A549 (cell line): Measurements from ENCODE around the gene SMYD1. TPM values are rescaled to one million over a fixed set of nuclear protein-coding genes. Genes with fewer than 3 reads are reported as not detected.

ENCODE experiments used
- ATAC-seq, 2 experiments: fragments of 200-7000 bp in 1 of 2; fragments of >200 bp in 1 of 2; cut with Nextera tagmentation in 1 of 2; cut with Tn5 transposase in 1 of 2; 3 replicates each; pipeline versions ENCODE4 v1.8.0 to v1.9.1; 2018 to 2020; ENCODE audit warnings: mild to moderate bottlenecking in 1 of 2, moderate library complexity in 1 of 2
- CTCF ChIA-PET: fragments of 300-600 bp; sonication (Branson Sonifier 250); formaldehyde crosslinking; extraction: SDS; loops from one replicate; lab custom pipeline; 2021; ENCODE audit warnings: antibody characterized with exemption, inconsistent platforms; lab: Yijun Ruan, JAX
- POLR2A ChIA-PET: fragments of 350-600 bp; formaldehyde crosslinking; extraction: SDS; loops from one replicate; lab custom pipeline; 2021; ENCODE audit warnings: antibody characterized with exemption, inconsistent platforms; lab: Yijun Ruan, JAX
- DNase-seq, 2 experiments: peaks; one replicate each; pipeline versions ENCODE4 v3.0.0 to v3.0.0-alpha.2; 2011 to 2016; ENCODE audit warnings: low read depth in 1 of 2, low spot score in 1 of 2
- FAIRE-seq: peaks from 2 replicates; lab custom pipeline; 2011; peaks lifted over from hg19 to GRCh38; lab: Jason Lieb, UNC
- H3K27ac ChIP-seq, 2 experiments: fragments of >200 bp; sonication (Bioruptor Twin); formaldehyde crosslinking; 3 replicates each; pipeline ENCODE4 v1.5.1; 2016 to 2017
- H3K4me1 ChIP-seq: fragments of >200 bp; sonication (Bioruptor Twin); formaldehyde crosslinking; 3 replicates; pipeline ENCODE4 v1.6.1; 2016
- H3K4me2 ChIP-seq: fragments of >200 bp; sonication (Bioruptor Twin); formaldehyde crosslinking; 3 replicates; pipeline ENCODE4 v1.6.1; 2016
- H3K4me3 ChIP-seq: fragments of >200 bp; sonication (Bioruptor Twin); formaldehyde crosslinking; 3 replicates; pipeline ENCODE4 v1.5.1; 2016
- H3K9me3 ChIP-seq: fragments of >200 bp; sonication (Bioruptor Twin); formaldehyde crosslinking; 3 replicates; pipeline ENCODE4 v1.6.1; 2016
- BHLHE40 ChIP-seq: IDR thresholded peaks from 2 replicates; pipeline ENCODE4 v1.6.1; 2012; ENCODE audit warnings: low read depth, low read length, inconsistent platforms
- CEBPB ChIP-seq, 2 experiments: fragments of >200 bp in 1 of 2; sonication (Bioruptor Twin) in 1 of 2; formaldehyde crosslinking in 1 of 2; IDR thresholded peaks; 2 replicates each; pipeline ENCODE4 v1.6.1; 2012 to 2016
- EHF ChIP-seq: fragments of 250-450 bp; sonication (Bioruptor Pico); IDR thresholded peaks from 2 replicates; pipeline ENCODE4 v1.5.0; 2020; ENCODE audit warnings: mild to moderate bottlenecking
- ESRRA ChIP-seq: fragments of 150-350 bp; IDR thresholded peaks from 2 replicates; pipeline ENCODE4 v1.6.1; 2014; ENCODE audit warnings: mild to moderate bottlenecking, low read length, borderline replicate concordance
- FOXS1 ChIP-seq: fragments of 250-450 bp; sonication (Bioruptor Pico); IDR thresholded peaks from 2 replicates; pipeline ENCODE4 v1.5.0; 2020; ENCODE audit warnings: mild to moderate bottlenecking, moderate library complexity
- HDAC2 ChIP-seq: fragments of 200-600 bp; sonication (generic); IDR thresholded peaks from 2 replicates; pipeline ENCODE4 v1.6.1; 2016
- HOXA7 ChIP-seq: fragments of 250-450 bp; sonication (Bioruptor Pico); IDR thresholded peaks from 2 replicates; pipeline ENCODE4 v1.5.0; 2020; ENCODE audit warnings: mild to moderate bottlenecking, moderate library complexity
- JUN ChIP-seq, 2 experiments: fragments of >200 bp; sonication (Bioruptor Twin); formaldehyde crosslinking; IDR thresholded peaks; 2 replicates in 1 of 2; 3 replicates in 1 of 2; pipeline ENCODE4 v1.6.1; 2016 to 2017
- MYC ChIP-seq: IDR thresholded peaks from 2 replicates; pipeline ENCODE4 v1.6.1; 2012; ENCODE audit warnings: mild to moderate bottlenecking, inconsistent platforms, low read length, improper control_type of control experiment, borderline replicate concordance
- NPAS2 ChIP-seq: fragments of 250-450 bp; sonication (Bioruptor Pico); IDR thresholded peaks from 2 replicates; pipeline ENCODE4 v1.8.0; 2022; ENCODE audit warnings: mild to moderate bottlenecking, moderate library complexity, borderline replicate concordance
- NR3C1 ChIP-seq: fragments of >200 bp; sonication (Bioruptor Twin); formaldehyde crosslinking; IDR thresholded peaks from 3 replicates; pipeline ENCODE4 v1.6.1; 2017
- RAD21 ChIP-seq, 2 experiments: fragments of >200 bp in 1 of 2; sonication (Bioruptor Twin) in 1 of 2; formaldehyde crosslinking in 1 of 2; IDR thresholded peaks in 1 of 2; conservative IDR thresholded peaks in 1 of 2; 2 replicates in 1 of 2; 3 replicates in 1 of 2; pipeline ENCODE4 v1.6.1; 2012 to 2018; ENCODE audit warnings: inconsistent platforms in 1 of 2
- RARB ChIP-seq: fragments of 250-450 bp; sonication (Bioruptor Pico); IDR thresholded peaks from 2 replicates; pipeline ENCODE4 v1.8.0; 2021; ENCODE audit warnings: mild to moderate bottlenecking, moderate library complexity
- RNF2 ChIP-seq: fragments of 200-600 bp; sonication (generic); IDR thresholded peaks from 2 replicates; pipeline ENCODE4 v1.6.1; 2016; ENCODE audit warnings: low read depth, mild to moderate bottlenecking, antibody characterized with exemption, moderate library complexity, borderline replicate concordance
- SMC3 ChIP-seq: fragments of >200 bp; sonication (Bioruptor Twin); formaldehyde crosslinking; IDR thresholded peaks from 3 replicates; pipeline ENCODE4 v1.6.1; 2018; ENCODE audit warnings: inconsistent platforms
- ZC3H11A ChIP-seq: fragments of 450-650 bp; IDR thresholded peaks from 2 replicates; pipeline ENCODE4 v1.6.1; 2014; ENCODE audit warnings: antibody characterized with exemption, mild to moderate bottlenecking
- WGBS: methylation state at CpG from one replicate; pipeline ENCODE4 v1.1.6; 2017; ENCODE audit errors: missing lambda C conversion rate; 5-methylcytosine and 5-hydroxymethylcytosine counted together
- polyA plus RNA-seq, 4 experiments: library from polyadenylated mRNA; depleted of rRNA in 3 of 4; stranded (reverse); fragments of >200 nt; fragmentation: RNase III in 1 of 4; extraction: RNeasy Plus Mini Kit Qiagen cat#74134 plus additional on column Dnase treatment in 1 of 4; gene quantifications; 2 replicates in 3 of 4; 3 replicates in 1 of 4; pipeline ENCODE4 v1.2.3, GENCODE V29; 2011 to 2017
- TF ChIP-seq, protein P1 (sequence below): fragments of >200 bp; sonication (Bioruptor Twin); formaldehyde crosslinking; IDR thresholded peaks from 2 replicates; pipeline ENCODE4 v1.6.1; 2016
- TF ChIP-seq, protein P2 (sequence below): fragments of >200 bp; sonication (Bioruptor Twin); formaldehyde crosslinking; IDR thresholded peaks from 3 replicates; pipeline ENCODE4 v1.5.1; 2016
- TF ChIP-seq, protein P3 (sequence below): IDR thresholded peaks from 2 replicates; pipeline ENCODE4 v1.6.1; 2012; ENCODE audit warnings: low read depth, borderline replicate concordance
- TF ChIP-seq, protein P4 (sequence below): fragments of 450-650 bp; IDR thresholded peaks from 2 replicates; pipeline ENCODE4 v1.6.1; 2014; ENCODE audit warnings: antibody characterized with exemption
- TF ChIP-seq, protein P5 (sequence below): fragments of 150-350 bp; IDR thresholded peaks from 2 replicates; pipeline ENCODE4 v1.6.1; 2014; ENCODE audit warnings: low read depth, mild to moderate bottlenecking, low read length
- TF ChIP-seq, protein P6 (sequence below): IDR thresholded peaks from 2 replicates; pipeline ENCODE4 v1.6.1; 2012
- TF ChIP-seq, protein P7 (sequence below): fragments of 200-600 bp; sonication (generic); IDR thresholded peaks from 2 replicates; pipeline ENCODE4 v1.6.1; 2016; ENCODE audit warnings: antibody characterized with exemption, mild to moderate bottlenecking, moderate library complexity

The SMYD1 gene
- polyA plus RNA-seq, 2 of the 4 experiments (the other 2 are of a cell fraction) = not detected

DNA sequence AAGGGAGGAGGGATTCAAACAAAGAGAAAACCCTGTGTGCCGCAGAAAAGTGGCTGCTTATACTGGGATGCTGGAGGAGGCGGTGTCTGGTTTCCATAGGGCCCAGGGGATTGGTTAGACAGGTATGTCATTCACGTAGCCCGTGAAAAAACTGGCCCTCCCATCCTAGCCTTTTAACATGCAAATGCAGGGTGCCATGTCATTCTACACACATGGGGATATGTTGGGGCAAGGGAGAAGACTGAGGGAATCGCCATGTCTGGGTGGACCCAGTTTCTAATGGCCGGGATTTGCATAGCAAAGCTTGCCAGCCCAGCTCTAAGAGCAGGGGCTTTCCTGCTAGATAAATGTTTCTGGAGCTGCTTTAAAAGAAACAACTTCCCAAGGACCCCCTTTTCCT lies 43.1 kb upstream of the SMYD1 start:
- no peak overlapping the region for H3K4me3 ChIP-seq
- no peaks in the 10 kb centered on the region for H3K4me1 ChIP-seq
- TF ChIP-seq EHF (CRISPR knock-in tag) (no peak), HOXA7 (CRISPR knock-in tag) (no peak), RAD21 (conservative IDR thresholded peaks at IDR 0.05 in 1 of 2, IDR thresholded peaks at IDR 0.05 in 1 of 2) (no peak), FOXS1 (no peak), RARB (no peak), BHLHE40 (no peak), SMC3 (no peak), NR3C1 (no peak), MYC (no peak), NPAS2 (no peak), JUN (IDR thresholded peaks at IDR 0.05) (no peak), HDAC2 (no peak)
- TF ChIP-seq, protein P1, sequence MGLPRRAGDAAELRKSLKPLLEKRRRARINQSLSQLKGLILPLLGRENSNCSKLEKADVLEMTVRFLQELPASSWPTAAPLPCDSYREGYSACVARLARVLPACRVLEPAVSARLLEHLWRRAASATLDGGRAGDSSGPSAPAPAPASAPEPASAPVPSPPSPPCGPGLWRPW = no peak
- TF ChIP-seq, protein P2, sequence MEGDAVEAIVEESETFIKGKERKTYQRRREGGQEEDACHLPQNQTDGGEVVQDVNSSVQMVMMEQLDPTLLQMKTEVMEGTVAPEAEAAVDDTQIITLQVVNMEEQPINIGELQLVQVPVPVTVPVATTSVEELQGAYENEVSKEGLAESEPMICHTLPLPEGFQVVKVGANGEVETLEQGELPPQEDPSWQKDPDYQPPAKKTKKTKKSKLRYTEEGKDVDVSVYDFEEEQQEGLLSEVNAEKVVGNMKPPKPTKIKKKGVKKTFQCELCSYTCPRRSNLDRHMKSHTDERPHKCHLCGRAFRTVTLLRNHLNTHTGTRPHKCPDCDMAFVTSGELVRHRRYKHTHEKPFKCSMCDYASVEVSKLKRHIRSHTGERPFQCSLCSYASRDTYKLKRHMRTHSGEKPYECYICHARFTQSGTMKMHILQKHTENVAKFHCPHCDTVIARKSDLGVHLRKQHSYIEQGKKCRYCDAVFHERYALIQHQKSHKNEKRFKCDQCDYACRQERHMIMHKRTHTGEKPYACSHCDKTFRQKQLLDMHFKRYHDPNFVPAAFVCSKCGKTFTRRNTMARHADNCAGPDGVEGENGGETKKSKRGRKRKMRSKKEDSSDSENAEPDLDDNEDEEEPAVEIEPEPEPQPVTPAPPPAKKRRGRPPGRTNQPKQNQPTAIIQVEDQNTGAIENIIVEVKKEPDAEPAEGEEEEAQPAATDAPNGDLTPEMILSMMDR = no peak
- TF ChIP-seq, protein P3, sequence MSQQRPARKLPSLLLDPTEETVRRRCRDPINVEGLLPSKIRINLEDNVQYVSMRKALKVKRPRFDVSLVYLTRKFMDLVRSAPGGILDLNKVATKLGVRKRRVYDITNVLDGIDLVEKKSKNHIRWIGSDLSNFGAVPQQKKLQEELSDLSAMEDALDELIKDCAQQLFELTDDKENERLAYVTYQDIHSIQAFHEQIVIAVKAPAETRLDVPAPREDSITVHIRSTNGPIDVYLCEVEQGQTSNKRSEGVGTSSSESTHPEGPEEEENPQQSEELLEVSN = no peak
- no peak for ATAC-seq
- CTCF ChIA-PET = no interaction called here
- 98% methylated on average over 6 of the region's 6 CpGs for WGBS
- POLR2A ChIA-PET = interaction anchor here (0.9 kb wide), 1 partner anchor 9 kb away, joined by 3 read pairs; the partner anchor contains the start of gene RNU2-63P
- H3K27ac ChIP-seq = no peak overlapping the region
- no peak for DNase-seq
- no peaks in the 10 kb centered on the region for H3K9me3 ChIP-seq
- FAIRE-seq = no peak
- H3K4me2 ChIP-seq = no peak overlapping the region

DNA sequence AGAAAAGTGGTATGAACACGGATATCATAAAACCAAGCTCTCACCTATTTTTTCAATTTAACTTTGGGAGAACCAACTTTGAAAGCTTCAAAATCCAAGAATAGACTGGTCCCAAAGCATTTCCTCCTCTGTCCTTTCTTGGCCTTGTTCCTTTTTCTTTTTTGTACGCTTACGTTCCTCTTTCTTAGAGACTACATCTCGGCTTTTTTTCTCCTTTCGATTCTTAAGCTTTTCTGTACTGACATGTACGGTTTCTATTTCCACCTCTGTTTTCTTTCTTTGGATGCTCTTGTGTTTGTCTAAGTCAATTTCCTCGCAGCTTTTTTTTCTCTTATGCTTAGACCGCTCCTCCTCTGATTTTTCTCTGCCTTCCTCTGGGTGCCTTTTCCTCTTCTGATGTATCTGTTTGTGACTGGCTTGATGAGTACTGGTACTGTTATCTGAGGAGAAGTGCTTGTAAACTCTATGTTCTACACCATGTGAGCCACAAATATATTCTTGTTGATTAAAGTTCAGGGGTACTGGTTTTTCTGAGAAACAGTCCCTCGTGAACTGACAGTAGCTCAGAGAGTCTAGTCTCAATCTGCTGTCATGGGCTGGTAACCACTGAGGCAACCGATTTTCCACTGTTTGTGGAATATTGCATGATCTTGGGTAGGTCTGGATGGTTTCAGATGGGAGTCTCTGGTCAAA lies 39.8 kb upstream of the SMYD1 start:
- Histone ChIP-seq H3K4me1 (no peaks in the 10 kb centered on the region), H3K4me3 (no peak overlapping the region), H3K4me2 (no peak overlapping the region), H3K27ac (no peak overlapping the region), H3K9me3 (no peaks in the 10 kb centered on the region)
- DNase-seq (no peak), FAIRE-seq (no peak), ATAC-seq (no peak)
- POLR2A ChIA-PET = no interaction called here
- CTCF ChIA-PET = interaction anchor here (1.1 kb wide), 1 partner anchor 33 kb away, joined by 4 read pairs; no protein-coding TSS in a partner anchor
- whole genome bisulfite sequencing = 91% methylated on average over 10 of the region's 10 CpGs
- TF ChIP-seq ZC3H11A (no peak), CEBPB (IDR thresholded peaks at IDR 0.05) (no peak), RAD21 (conservative IDR thresholded peaks at IDR 0.05 in 1 of 2, IDR thresholded peaks at IDR 0.05 in 1 of 2) (no peak), ESRRA (no peak), RNF2 (no peak), BHLHE40 (no peak), HOXA7 (CRISPR knock-in tag) (no peak), FOXS1 (no peak)
- TF ChIP-seq, protein P4, sequence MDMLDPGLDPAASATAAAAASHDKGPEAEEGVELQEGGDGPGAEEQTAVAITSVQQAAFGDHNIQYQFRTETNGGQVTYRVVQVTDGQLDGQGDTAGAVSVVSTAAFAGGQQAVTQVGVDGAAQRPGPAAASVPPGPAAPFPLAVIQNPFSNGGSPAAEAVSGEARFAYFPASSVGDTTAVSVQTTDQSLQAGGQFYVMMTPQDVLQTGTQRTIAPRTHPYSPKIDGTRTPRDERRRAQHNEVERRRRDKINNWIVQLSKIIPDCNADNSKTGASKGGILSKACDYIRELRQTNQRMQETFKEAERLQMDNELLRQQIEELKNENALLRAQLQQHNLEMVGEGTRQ = no peak
- TF ChIP-seq, protein P5, sequence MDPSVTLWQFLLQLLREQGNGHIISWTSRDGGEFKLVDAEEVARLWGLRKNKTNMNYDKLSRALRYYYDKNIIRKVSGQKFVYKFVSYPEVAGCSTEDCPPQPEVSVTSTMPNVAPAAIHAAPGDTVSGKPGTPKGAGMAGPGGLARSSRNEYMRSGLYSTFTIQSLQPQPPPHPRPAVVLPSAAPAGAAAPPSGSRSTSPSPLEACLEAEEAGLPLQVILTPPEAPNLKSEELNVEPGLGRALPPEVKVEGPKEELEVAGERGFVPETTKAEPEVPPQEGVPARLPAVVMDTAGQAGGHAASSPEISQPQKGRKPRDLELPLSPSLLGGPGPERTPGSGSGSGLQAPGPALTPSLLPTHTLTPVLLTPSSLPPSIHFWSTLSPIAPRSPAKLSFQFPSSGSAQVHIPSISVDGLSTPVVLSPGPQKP = no peak
- TF ChIP-seq, protein P6, sequence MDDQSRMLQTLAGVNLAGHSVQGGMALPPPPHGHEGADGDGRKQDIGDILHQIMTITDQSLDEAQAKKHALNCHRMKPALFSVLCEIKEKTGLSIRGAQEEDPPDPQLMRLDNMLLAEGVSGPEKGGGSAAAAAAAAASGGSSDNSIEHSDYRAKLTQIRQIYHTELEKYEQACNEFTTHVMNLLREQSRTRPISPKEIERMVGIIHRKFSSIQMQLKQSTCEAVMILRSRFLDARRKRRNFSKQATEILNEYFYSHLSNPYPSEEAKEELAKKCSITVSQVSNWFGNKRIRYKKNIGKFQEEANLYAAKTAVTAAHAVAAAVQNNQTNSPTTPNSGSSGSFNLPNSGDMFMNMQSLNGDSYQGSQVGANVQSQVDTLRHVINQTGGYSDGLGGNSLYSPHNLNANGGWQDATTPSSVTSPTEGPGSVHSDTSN = no peak
- TF ChIP-seq, protein P7, sequence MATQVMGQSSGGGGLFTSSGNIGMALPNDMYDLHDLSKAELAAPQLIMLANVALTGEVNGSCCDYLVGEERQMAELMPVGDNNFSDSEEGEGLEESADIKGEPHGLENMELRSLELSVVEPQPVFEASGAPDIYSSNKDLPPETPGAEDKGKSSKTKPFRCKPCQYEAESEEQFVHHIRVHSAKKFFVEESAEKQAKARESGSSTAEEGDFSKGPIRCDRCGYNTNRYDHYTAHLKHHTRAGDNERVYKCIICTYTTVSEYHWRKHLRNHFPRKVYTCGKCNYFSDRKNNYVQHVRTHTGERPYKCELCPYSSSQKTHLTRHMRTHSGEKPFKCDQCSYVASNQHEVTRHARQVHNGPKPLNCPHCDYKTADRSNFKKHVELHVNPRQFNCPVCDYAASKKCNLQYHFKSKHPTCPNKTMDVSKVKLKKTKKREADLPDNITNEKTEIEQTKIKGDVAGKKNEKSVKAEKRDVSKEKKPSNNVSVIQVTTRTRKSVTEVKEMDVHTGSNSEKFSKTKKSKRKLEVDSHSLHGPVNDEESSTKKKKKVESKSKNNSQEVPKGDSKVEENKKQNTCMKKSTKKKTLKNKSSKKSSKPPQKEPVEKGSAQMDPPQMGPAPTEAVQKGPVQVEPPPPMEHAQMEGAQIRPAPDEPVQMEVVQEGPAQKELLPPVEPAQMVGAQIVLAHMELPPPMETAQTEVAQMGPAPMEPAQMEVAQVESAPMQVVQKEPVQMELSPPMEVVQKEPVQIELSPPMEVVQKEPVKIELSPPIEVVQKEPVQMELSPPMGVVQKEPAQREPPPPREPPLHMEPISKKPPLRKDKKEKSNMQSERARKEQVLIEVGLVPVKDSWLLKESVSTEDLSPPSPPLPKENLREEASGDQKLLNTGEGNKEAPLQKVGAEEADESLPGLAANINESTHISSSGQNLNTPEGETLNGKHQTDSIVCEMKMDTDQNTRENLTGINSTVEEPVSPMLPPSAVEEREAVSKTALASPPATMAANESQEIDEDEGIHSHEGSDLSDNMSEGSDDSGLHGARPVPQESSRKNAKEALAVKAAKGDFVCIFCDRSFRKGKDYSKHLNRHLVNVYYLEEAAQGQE = no peak
- TF ChIP-seq, protein P1 = no peak
